Activated T-cell treated with anti-CD3 and anti-CD28 coated beads, Interleukin-2, amount 50 U/mL, for 72 hours (primary cell): ENCODE data around the gene TTC13. TPM values are rescaled to one million over a fixed set of nuclear protein-coding genes. Genes with fewer than 3 reads are reported as not detected.
A peak's percentile ranks its signal among the peaks of the same experiment; 100 is the strongest.

Source experiments
- ATAC-seq, 2 donors: fragments of 150-1000 bp; cut with Tn5 transposase; replicated peaks in 1 of 2; 2 replicates each; pipeline ENCODE4 v1.10.0; 2021; ENCODE audit warnings: moderate library complexity in 2 of 2, mild to moderate bottlenecking in 1 of 2
- DNase-seq, 2 donors: peaks; one replicate each; pipeline ENCODE4 v3.0.0; 2021 to 2022; ENCODE audit warnings: mixed read lengths in 1 of 2
- H3K27ac Mint-ChIP-seq: one replicate; pipeline ENCODE4 v1.8.0; 2022; ENCODE audit warnings: mild to moderate bottlenecking, moderate library complexity, mixed read lengths
- H3K27me3 Mint-ChIP-seq: one replicate; pipeline ENCODE4 v1.8.0; 2022; ENCODE audit warnings: low read depth, mixed read lengths
- H3K36me3 Mint-ChIP-seq, 2 donors: one replicate each; pipeline ENCODE4 v1.8.0; 2022; ENCODE audit warnings: mixed read lengths in 2 of 2, mild to moderate bottlenecking in 1 of 2; ENCODE audit not compliant: insufficient read depth in 2 of 2
- H3K4me1 Mint-ChIP-seq: one replicate; pipeline ENCODE4 v1.8.0; 2022; ENCODE audit warnings: low read depth, mixed read lengths
- H3K4me3 Mint-ChIP-seq, 2 donors: one replicate each; pipeline ENCODE4 v1.8.0; 2022; ENCODE audit warnings: mild to moderate bottlenecking in 2 of 2, mixed read lengths in 2 of 2, moderate library complexity in 2 of 2
- H3K9me3 Mint-ChIP-seq, 2 donors: one replicate each; pipeline ENCODE4 v1.8.0; 2022; ENCODE audit warnings: mixed read lengths in 2 of 2
- total RNA-seq, 2 donors: library from RNA; stranded (reverse); gene quantifications; one replicate each; pipeline ENCODE4 v1.2.3, GENCODE V29; 2022

Gene TTC13
- total RNA-seq, 2 donors from 2014 or later: 18.6 to 18.8 TPM

DNA sequence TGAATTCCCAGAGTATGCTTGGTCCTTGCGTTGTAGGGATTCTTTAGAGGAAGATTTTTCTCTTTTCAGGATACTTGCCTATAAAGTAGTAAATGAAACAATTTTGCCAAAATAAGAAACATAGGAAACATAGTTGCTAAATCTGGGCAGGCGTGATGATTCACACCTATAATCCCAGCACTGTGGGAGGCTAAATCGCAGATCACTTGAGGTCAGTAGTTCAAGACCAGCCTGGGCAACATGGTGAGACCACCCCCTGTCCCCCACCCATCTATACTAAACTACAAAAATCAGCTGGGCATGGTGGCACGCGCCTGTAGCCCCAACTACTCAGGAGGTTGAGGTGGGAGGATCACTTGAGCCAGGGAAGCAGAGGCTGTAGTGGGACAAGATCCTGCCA, 5.2 kb upstream of the TTC13 start:
- Mint-ChIP-seq H3K4me1 (no peaks in the 10 kb centered on the region), H3K36me3 (peaks cover 2 to 7% of the 10 kb centered on the region in 2 donors), H3K9me3 (no peaks in the 10 kb centered on the region), H3K27ac (no peak overlapping the region), H3K27me3 (no peaks in the 10 kb centered on the region), H3K4me3 (no peak overlapping the region)
- ATAC-seq (no peak), DNase-seq (no peak)

DNA sequence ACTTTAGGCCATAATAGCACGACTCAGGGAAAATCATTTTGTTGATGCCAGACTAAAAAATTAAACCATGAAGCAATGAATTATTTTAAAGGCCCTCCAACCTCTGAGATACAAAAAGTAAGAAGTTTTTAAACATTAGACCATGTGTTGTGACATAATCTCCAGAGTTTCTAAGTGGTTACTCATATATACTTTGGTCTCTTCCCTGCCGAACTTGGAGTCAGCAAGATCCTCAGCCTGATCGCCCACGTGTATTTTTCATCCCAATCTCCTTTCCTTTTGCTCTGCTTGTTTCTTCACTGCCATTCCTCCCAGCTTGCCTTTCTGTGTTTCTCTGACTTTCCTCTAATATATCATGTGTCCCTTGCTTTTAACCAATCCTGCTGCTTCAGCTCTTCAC, 4.0 kb upstream of the TTC13 start:
- peaks cover 2 to 7% of the 10 kb centered on the region in 2 donors for H3K36me3 Mint-ChIP-seq
- ATAC-seq (no peak), DNase-seq (no peak)
- H3K27me3 Mint-ChIP-seq: no peaks in the 10 kb centered on the region
- no peak overlapping the region for H3K27ac Mint-ChIP-seq
- H3K4me1 Mint-ChIP-seq: peaks cover 2% of the 10 kb centered on the region
- no peak overlapping the region for H3K4me3 Mint-ChIP-seq
- H3K9me3 Mint-ChIP-seq: no peaks in the 10 kb centered on the region

DNA sequence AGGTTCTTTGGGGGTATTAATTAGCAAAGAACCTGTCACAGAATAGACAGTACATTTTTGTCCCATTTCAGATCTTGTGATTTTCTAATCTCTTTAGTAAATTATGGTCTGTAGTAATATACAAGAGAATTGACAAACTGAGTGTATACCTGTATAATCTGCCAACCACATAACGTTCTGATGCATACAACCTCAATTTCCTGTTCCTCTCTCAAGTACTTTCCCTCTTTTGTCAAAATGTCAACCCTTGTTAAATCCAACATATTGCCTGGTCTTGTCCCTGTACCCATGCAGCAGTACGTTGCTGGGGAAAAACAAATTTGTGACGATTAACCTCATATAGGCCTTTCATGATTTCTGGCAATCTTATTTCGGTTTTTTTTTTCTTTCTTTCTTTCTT, 1.3 kb upstream of the TTC13 start:
- ATAC-seq: no peak

DNA sequence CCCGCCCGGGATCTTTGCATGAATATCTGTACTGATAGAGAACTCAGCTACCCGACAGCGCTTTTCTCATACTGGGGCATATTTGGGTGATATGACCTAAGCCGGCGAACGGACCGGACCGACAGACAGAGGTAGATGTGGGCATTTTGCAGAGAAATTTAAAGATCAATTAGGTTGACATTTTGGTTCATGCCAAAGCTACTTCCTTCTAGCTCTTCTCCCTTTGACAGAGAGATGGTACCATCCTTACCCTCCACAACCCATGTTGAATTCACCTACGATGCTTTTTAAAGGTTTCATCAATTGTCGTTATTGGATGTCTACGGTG, 692 bp upstream of the TTC13 start:
- H3K4me1 Mint-ChIP-seq: peaks cover 28% of the 10 kb centered on the region
- ATAC-seq: no peak
- no peak for DNase-seq
- H3K27me3 Mint-ChIP-seq: no peaks in the 10 kb centered on the region
- H3K9me3 Mint-ChIP-seq: no peaks in the 10 kb centered on the region
- H3K4me3 Mint-ChIP-seq: no peak overlapping the region
- H3K36me3 Mint-ChIP-seq: peaks cover 2 to 10% of the 10 kb centered on the region in 2 donors
- H3K27ac Mint-ChIP-seq: no peak overlapping the region

More for the DNA sequence above, 1.3 kb upstream of the TTC13 start:
- H3K4me1 Mint-ChIP-seq: peaks cover 22% of the 10 kb centered on the region
- no peaks in the 10 kb centered on the region for H3K27me3 Mint-ChIP-seq
- H3K4me3 Mint-ChIP-seq: no peak overlapping the region
- H3K36me3 Mint-ChIP-seq: peaks cover 2 to 10% of the 10 kb centered on the region in 2 donors
- no peaks in the 10 kb centered on the region for H3K9me3 Mint-ChIP-seq
- DNase-seq: no peak
- no peak overlapping the region for H3K27ac Mint-ChIP-seq

DNA sequence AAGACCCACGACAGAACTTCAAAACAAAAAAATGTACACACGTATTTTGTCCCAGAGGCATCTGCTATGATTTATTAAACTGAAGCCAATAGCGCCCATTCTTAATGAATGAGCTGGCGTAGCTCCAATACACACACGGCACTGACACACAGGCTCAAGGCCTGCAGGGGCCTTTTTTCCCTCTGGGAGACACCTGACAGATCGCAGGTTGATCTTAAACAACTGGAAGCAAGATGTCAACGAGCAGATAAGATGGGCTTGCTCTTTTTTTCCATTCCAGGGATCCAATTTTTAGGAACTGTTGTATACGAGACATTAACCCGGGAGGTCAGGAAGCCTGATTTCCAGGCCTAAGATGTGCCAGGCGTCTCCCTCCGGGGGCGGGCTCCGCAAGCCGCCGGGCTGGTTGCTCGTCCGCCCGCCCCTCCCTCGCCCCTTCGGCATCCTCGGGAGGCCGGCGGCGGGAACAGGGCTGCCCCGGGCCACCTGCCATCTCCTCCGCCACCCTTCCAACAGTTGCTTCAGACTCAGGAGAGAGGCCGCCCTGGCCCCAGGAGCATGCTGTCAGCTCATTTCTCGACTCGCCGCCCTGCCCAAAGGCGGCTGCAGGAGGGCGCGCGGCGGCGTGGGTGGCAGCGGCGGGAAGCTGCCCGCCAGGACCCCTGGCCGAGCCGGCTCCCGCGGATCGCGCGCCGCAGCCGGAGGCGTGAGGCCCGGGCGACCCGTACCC, 735 bp downstream of the TTC13 start:
- H3K27ac Mint-ChIP-seq: peak overlapping the region; percentile 96
- H3K4me3 Mint-ChIP-seq: peak overlapping the region; percentile 97 to 98
- ATAC-seq (peak; percentile 6 to 11), DNase-seq (peak; percentile 51)
- peaks cover 42% of the 10 kb centered on the region for H3K4me1 Mint-ChIP-seq
- H3K9me3 Mint-ChIP-seq: no peaks in the 10 kb centered on the region
- H3K36me3 Mint-ChIP-seq: peaks cover 2 to 10% of the 10 kb centered on the region in 2 donors
- H3K27me3 Mint-ChIP-seq: no peaks in the 10 kb centered on the region

DNA sequence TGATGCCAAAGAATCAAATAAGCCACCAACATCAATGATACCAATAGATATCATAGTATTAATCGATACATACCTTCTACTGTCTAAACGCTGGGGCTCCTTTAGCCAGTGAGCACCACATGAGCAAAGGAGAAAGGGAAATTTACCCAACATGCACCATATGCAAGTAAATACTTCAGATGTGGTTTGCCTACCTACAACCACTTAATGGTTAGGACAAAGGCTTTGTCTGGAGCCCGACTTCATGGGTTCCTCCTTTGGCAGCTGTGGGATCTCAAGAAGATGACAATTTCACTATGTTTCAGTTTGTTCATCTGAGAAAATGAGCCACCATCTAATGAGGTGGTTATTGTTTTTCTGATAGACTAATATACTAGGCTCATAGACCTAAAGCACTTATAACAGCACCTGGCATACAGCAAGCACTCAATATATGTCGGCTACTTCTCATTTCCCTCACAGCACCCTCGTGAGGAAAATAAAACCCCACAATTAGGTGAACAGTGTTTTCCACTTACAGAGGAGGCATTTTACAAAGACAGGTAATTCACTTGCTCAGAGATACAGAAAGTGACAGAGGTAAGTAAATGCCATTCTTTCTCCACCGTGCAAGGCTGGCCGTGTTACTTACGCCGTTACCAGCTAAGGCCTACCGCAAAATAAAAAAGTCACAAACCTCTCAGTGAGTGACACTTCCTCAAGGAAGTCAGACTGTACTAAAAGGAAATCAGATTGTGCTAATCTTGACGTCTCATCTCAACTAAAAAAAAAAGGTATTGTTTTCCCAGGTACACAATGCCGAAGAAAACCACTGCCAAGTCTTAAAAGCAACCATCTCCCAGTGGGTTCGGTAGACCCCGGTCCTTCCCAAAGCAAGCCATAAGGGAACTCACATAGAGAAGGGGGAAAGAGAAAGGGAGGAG, 1.6 kb downstream of the TTC13 start:
- Mint-ChIP-seq H3K9me3 (no peaks in the 10 kb centered on the region), H3K4me3 (peak overlapping the region; percentile 97 to 98), H3K36me3 (peaks cover 2 to 10% of the 10 kb centered on the region in 2 donors), H3K4me1 (peaks cover 50% of the 10 kb centered on the region), H3K27ac (peak overlapping the region; percentile 96), H3K27me3 (no peaks in the 10 kb centered on the region)
- DNase-seq (peak; percentile 19 to 22), ATAC-seq (no peak)

DNA sequence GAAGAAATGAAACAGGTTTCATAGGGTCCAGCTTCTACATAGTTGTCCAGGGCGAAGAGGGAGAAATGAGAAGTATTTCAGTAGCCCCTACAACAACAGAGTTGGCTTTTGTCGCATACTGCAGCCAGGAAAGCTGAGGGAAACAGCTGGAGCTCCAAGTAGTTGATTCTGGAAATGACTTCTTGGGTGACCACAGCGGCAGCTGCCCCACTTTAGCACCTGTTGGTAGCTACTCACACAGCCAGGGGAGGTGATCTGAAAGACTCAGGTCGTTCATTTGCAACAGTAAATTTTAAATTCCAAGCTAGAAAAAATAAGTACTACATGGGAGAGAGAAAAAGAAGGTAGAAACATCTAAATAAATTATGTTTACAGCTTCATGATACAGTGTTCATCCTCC, 2.3 kb downstream of the TTC13 start:
- H3K27ac Mint-ChIP-seq: peak overlapping the region; percentile 26
- no peak for DNase-seq
- no peaks in the 10 kb centered on the region for H3K27me3 Mint-ChIP-seq
- peaks cover 2 to 10% of the 10 kb centered on the region in 2 donors for H3K36me3 Mint-ChIP-seq
- peak overlapping the region; percentile 97 to 98 for H3K4me3 Mint-ChIP-seq
- ATAC-seq: no peak
- peaks cover 58% of the 10 kb centered on the region for H3K4me1 Mint-ChIP-seq
- H3K9me3 Mint-ChIP-seq: no peaks in the 10 kb centered on the region

DNA sequence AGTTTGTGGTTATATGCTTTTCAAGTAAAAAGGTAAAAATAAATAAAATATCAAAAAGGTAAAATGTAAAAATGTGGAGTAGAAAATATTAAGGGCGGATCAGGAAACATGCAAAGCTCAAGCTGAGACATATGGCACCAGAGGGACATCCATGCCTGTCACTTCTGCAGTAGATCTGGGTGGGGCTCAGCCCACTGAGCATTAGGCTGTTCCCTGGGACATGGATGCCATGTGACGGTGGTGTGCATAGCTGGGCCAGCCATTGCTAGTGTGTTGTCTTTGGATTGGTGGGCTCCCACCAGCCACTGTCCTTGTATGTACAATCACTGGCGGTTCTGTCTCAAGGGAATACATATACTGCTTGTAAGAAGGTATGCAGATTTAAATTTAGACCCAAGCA, 3.0 kb downstream of the TTC13 start:
- Mint-ChIP-seq H3K4me3 (no peak overlapping the region), H3K9me3 (no peaks in the 10 kb centered on the region), H3K36me3 (peaks cover 2 to 10% of the 10 kb centered on the region in 2 donors), H3K27me3 (no peaks in the 10 kb centered on the region), H3K27ac (no peak overlapping the region), H3K4me1 (peaks cover 59% of the 10 kb centered on the region)
- DNase-seq (no peak), ATAC-seq (no peak)

DNA sequence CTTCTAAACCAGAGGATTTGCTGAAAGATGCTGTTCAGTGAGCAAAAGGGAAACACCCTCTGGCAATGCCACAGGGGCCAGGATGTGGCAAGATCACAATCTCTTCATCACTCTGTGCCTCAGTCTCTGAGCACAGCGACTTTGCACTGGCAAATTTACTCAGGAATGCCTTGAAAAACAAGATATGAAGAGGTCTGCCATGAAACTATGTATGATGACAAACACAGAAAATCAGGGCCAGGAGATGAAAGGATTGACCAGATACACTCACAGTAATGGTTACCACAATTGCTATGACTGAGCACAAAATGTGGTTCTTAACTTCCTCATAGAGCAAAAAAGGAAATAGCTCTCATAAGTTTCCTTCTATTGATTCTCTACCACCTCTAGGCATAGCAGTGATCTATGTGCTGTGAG, 5.8 kb downstream of the TTC13 start:
- H3K4me1 Mint-ChIP-seq: peaks cover 58% of the 10 kb centered on the region
- H3K4me3 Mint-ChIP-seq: peak overlapping the region; percentile 52 to 65
- peak overlapping the region; percentile 79 for H3K27ac Mint-ChIP-seq
- DNase-seq (peak; percentile 66 to 74), ATAC-seq (peak; percentile 91 to 92)
- H3K27me3 Mint-ChIP-seq: no peaks in the 10 kb centered on the region
- no peaks in the 10 kb centered on the region for H3K9me3 Mint-ChIP-seq
- peaks cover 2 to 7% of the 10 kb centered on the region in 2 donors for H3K36me3 Mint-ChIP-seq

DNA sequence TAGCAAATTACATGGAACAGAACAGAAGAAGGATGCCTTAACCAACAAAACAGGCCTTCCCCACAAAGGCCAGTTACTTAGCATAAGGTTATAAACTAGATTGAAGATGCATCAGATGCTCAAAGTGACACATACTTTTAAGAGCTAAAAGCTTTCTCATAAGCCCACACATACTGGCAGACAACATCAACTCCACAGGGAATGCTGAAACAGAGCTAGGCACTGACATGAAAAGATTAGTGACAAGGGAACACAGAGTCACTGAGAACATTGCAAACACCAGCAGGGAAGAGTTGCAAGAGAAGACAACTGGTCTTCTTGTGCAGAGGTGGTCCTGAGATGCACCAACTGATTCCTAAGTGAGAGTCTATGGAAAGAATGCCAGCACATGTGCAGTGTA, 6.9 kb downstream of the TTC13 start:
- DNase-seq (no peak), ATAC-seq (no peak)
- H3K27ac Mint-ChIP-seq: no peak overlapping the region
- peaks cover 47% of the 10 kb centered on the region for H3K4me1 Mint-ChIP-seq
- H3K36me3 Mint-ChIP-seq: peaks cover 0 to 4% of the 10 kb centered on the region in 2 donors
- no peaks in the 10 kb centered on the region for H3K27me3 Mint-ChIP-seq
- no peaks in the 10 kb centered on the region for H3K9me3 Mint-ChIP-seq
- H3K4me3 Mint-ChIP-seq: no peak overlapping the region

DNA sequence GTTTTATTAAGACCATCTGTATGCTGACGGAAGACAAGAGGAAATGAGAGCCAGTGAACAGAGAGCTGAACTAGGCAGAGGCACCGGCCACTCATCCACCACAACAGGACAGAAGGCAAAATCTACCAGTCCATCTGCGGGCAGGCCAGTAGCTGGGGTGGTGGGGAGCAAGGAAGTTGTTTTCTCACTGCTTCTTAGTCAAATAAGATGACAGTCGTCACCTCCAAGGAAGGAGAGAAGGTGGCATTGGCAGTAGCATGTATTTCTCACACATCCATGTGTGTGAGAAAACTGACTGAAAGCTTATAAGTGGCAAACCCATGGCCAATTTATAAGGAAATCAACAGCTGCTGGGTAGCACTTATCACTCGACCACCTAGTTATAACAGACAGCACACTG, 8.2 kb downstream of the TTC13 start:
- no peak overlapping the region for H3K27ac Mint-ChIP-seq
- H3K36me3 Mint-ChIP-seq: no peaks in the 10 kb centered on the region
- no peak overlapping the region for H3K4me3 Mint-ChIP-seq
- H3K27me3 Mint-ChIP-seq: no peaks in the 10 kb centered on the region
- H3K9me3 Mint-ChIP-seq: no peaks in the 10 kb centered on the region
- DNase-seq: no peak
- ATAC-seq: no peak
- peaks cover 36% of the 10 kb centered on the region for H3K4me1 Mint-ChIP-seq

DNA sequence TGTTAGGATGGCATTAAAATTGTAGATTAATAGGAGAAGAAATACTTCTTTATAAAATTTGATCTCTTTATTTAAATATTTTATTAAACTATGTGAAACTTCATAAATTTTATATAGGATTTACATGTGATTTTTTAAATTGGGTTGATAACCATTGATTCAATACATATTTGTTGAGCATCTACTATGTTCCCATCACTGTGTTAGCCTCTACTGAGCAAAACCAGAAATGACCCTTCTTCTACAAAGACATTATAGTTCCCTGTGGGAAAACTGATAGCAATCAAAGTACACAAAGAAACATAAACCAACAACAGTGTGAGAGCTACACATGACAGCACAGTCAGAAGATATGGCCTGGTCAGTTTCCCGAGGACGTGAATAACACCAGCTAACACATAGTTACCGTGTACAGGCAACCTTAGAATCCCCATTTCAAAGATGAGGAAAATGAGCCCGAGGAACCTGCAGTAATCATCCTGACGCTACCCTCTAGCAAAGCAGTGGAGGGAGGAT, 12.2 kb downstream of the TTC13 start:
- Mint-ChIP-seq H3K27ac (no peak overlapping the region), H3K27me3 (no peaks in the 10 kb centered on the region), H3K9me3 (no peaks in the 10 kb centered on the region), H3K4me3 (no peak overlapping the region), H3K36me3 (no peaks in the 10 kb centered on the region), H3K4me1 (peaks cover 10% of the 10 kb centered on the region)
- DNase-seq (no peak), ATAC-seq (no peak)

DNA sequence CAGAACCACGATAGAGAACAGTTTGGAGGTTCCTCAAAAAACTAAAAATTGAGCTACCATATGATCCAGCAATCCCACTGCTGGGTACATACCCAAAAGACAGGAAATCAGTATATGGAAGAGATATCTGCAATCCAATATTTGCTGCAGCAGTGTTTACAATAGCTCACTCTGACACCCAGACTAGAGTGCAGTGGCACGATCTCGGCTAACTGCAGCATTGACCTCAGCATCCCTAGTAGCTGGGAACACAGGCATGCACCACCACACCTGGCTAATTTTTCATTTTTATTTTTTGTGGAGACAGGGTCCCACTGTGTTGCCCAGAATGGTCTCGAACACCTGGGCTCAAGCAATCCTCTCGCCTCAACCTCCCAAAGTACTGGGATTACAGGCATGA, 13.1 kb downstream of the TTC13 start:
- Mint-ChIP-seq H3K27me3 (no peaks in the 10 kb centered on the region), H3K4me3 (no peak overlapping the region)

More for the DNA sequence above, 13.1 kb downstream of the TTC13 start:
- no peaks in the 10 kb centered on the region for H3K9me3 Mint-ChIP-seq
- ATAC-seq (no peak), DNase-seq (no peak)
- H3K27ac Mint-ChIP-seq: no peak overlapping the region
- H3K36me3 Mint-ChIP-seq: peaks cover 0 to 2% of the 10 kb centered on the region in 2 donors
- peaks cover 9% of the 10 kb centered on the region for H3K4me1 Mint-ChIP-seq
